Suprapubic skin (tissue), 4 donors: ENCODE data around the gene SPATA13. TPM values are rescaled to one million over a fixed set of nuclear protein-coding genes. Genes with fewer than 3 reads are reported as not detected.

ENCODE experiments used
- DNase-seq, 2 donors: peaks; one replicate each; pipeline ENCODE4 v3.0.0-alpha.2; 2019; ENCODE audit warnings: low spot score in 2 of 2
- H3K27ac ChIP-seq: fragments of 200-600 bp; sonication (generic); one replicate; pipeline ENCODE4 v1.5.1; 2019
- H3K27me3 ChIP-seq: fragments of 200-600 bp; sonication (generic); one replicate; pipeline ENCODE4 v1.5.1; 2019
- H3K36me3 ChIP-seq: fragments of 200-600 bp; sonication (generic); one replicate; pipeline ENCODE4 v1.5.1; 2019
- H3K4me1 ChIP-seq: fragments of 200-600 bp; sonication (generic); one replicate; pipeline ENCODE4 v1.5.1; 2019
- H3K4me3 ChIP-seq: fragments of 200-600 bp; sonication (generic); one replicate; pipeline ENCODE4 v1.5.1; 2019; ENCODE audit warnings: mild to moderate bottlenecking
- H3K9me3 ChIP-seq: fragments of 200-600 bp; sonication (generic); one replicate; pipeline ENCODE4 v1.5.1; 2019
- CTCF ChIP-seq, 2 donors: fragments of 200-600 bp in 1 of 2; fragments of 450-650 bp in 1 of 2; sonication (generic) in 1 of 2; IDR thresholded peaks; one replicate each; pipeline ENCODE4 v1.5.1; 2016 to 2019; ENCODE audit warnings: antibody characterized with exemption in 2 of 2, mild to moderate bottlenecking in 1 of 2, moderate library complexity in 1 of 2
- EP300 ChIP-seq: sonication (generic); formaldehyde crosslinking; IDR thresholded peaks from one replicate; pipeline ENCODE4 v1.6.1; 2017; ENCODE audit warnings: antibody characterized with exemption
- POLR2A ChIP-seq, 2 donors: fragments of 450-650 bp; IDR thresholded peaks; one replicate each; pipeline ENCODE4 v1.6.1; 2017; ENCODE audit warnings: antibody characterized with exemption in 2 of 2, mild to moderate bottlenecking in 2 of 2, moderate library complexity in 2 of 2
- POLR2AphosphoS5 ChIP-seq, 3 donors: sonication (generic); formaldehyde crosslinking; IDR thresholded peaks; one replicate each; pipeline ENCODE4 v1.6.1; 2017; ENCODE audit warnings: antibody characterized with exemption in 3 of 3
- WGBS: methylation state at CpG from one replicate; pipeline ENCODE4 v1.1.5; 2018; 5-methylcytosine and 5-hydroxymethylcytosine counted together
- total RNA-seq, 4 donors: library from RNA; depleted of rRNA; stranded (reverse); fragments of >200 nt; gene quantifications; one replicate each; pipeline ENCODE4 v1.1.0, GENCODE V29; 2016

SPATA13 gene
- total RNA-seq, 4 donors from 2014 or later: 26.5 to 64.2 (median 31.6) TPM

GRCh38 chr13:24293746-24294145, 133.2 kb downstream of the SPATA13 start:
- Histone ChIP-seq H3K9me3 (no peaks in the 10 kb centered on the region), H3K4me3 (no peak overlapping the region), H3K4me1 (no peaks in the 10 kb centered on the region), H3K27ac (no peak overlapping the region), H3K27me3 (no peaks in the 10 kb centered on the region), H3K36me3 (peaks cover 77% of the 10 kb centered on the region)
- WGBS: 84% methylated on average over 10 of the region's 10 CpGs
- DNase-seq: no peak
- TF ChIP-seq POLR2AphosphoS5 (IDR thresholded peaks at IDR 0.05): no peak
- no peak for TF ChIP-seq CTCF (IDR thresholded peaks at IDR 0.05)
- TF ChIP-seq POLR2A (IDR thresholded peaks at IDR 0.05): no peak
- no peak for TF ChIP-seq EP300

GRCh38 chr13:24299488-24300114, 139.1 kb downstream of the SPATA13 start:
- no peak for DNase-seq
- 93% methylated on average over 15 of the region's 16 CpGs for WGBS

GRCh38 chr13:24301434-24301833, 140.9 kb downstream of the SPATA13 start:
- Histone ChIP-seq H3K36me3 (peaks cover 71% of the 10 kb centered on the region), H3K27me3 (no peaks in the 10 kb centered on the region), H3K4me3 (no peak overlapping the region), H3K27ac (no peak overlapping the region), H3K4me1 (no peaks in the 10 kb centered on the region), H3K9me3 (no peaks in the 10 kb centered on the region)
- TF ChIP-seq CTCF (IDR thresholded peaks at IDR 0.05) (no peak), EP300 (no peak), POLR2A (IDR thresholded peaks at IDR 0.05) (no peak), POLR2AphosphoS5 (IDR thresholded peaks at IDR 0.05) (no peak)
- WGBS: 81% methylated on average over 12 of the region's 12 CpGs
- DNase-seq: no peak

More at GRCh38 chr13:24299488-24300114, 139.1 kb downstream of the SPATA13 start:
- Histone ChIP-seq H3K9me3 (no peaks in the 10 kb centered on the region), H3K4me1 (no peaks in the 10 kb centered on the region), H3K27ac (no peak overlapping the region), H3K36me3 (peaks cover 85% of the 10 kb centered on the region), H3K4me3 (no peak overlapping the region), H3K27me3 (no peaks in the 10 kb centered on the region)
- no peak for TF ChIP-seq POLR2AphosphoS5 (IDR thresholded peaks at IDR 0.05)
- no peak for TF ChIP-seq POLR2A (IDR thresholded peaks at IDR 0.05)
- TF ChIP-seq CTCF (IDR thresholded peaks at IDR 0.05): no peak
- no peak for TF ChIP-seq EP300

GRCh38 chr13:24301911-24302310, 141.4 kb downstream of the SPATA13 start:
- H3K9me3 ChIP-seq: no peaks in the 10 kb centered on the region
- no peak for DNase-seq
- H3K4me1 ChIP-seq: no peaks in the 10 kb centered on the region
- 89% methylated on average over 7 of the region's 7 CpGs for WGBS
- no peak overlapping the region for H3K27ac ChIP-seq
- TF ChIP-seq POLR2AphosphoS5 (IDR thresholded peaks at IDR 0.05) (no peak), EP300 (no peak), CTCF (IDR thresholded peaks at IDR 0.05) (no peak), POLR2A (IDR thresholded peaks at IDR 0.05) (no peak)
- no peaks in the 10 kb centered on the region for H3K27me3 ChIP-seq
- peaks cover 67% of the 10 kb centered on the region for H3K36me3 ChIP-seq
- no peak overlapping the region for H3K4me3 ChIP-seq

- DNase-seq: no peak
- Histone ChIP-seq H3K27me3 (no peaks in the 10 kb centered on the region), H3K9me3 (no peaks in the 10 kb centered on the region), H3K36me3 (peaks cover 41% of the 10 kb centered on the region), H3K4me1 (no peaks in the 10 kb centered on the region), H3K4me3 (no peak overlapping the region), H3K27ac (no peak overlapping the region)
- no peak for TF ChIP-seq POLR2A (IDR thresholded peaks at IDR 0.05)
- no peak for TF ChIP-seq POLR2AphosphoS5 (IDR thresholded peaks at IDR 0.05)
- TF ChIP-seq EP300: no peak
- no peak for TF ChIP-seq CTCF (IDR thresholded peaks at IDR 0.05)
- WGBS: 82% methylated on average over 5 of the region's 5 CpGs
Observed at GRCh38 chr13:24304620-24305019, 144.1 kb downstream of the SPATA13 start.
